SHP77 (cell line): Measurements from ENCODE around the gene PDE4B.

Experiments used
- DNase-seq, 2 experiments: peaks; one replicate each; lab custom pipeline; 2025; lab: John Stamatoyannopoulos, UW

PDE4B gene

GRCh38 chr1:66337249-66337648 lies 544.6 kb downstream of the PDE4B start:
- DNase-seq = no peak

DNA sequence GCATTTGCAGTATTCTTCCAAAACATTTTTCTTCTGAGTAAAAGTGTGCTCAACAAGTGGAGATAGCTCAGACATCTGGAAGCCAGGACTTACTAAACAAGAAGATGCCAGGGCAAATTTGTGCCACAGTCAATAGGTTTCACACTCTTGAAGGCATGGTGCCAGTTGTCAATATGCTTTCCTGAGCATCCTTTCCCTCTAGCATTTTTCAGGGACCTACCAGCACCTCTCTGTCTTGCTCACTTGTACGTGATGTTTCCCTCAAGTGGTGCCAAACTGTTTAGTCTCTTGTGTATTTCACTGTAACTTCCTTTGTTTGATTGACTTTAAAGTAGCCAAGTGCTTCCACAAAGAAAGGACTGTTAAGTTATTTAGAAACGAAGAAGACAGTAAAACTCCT lies 547.2 kb downstream of the PDE4B start:
- DNase-seq = no peak

GRCh38 chr1:66341446-66342089 lies 548.9 kb downstream of the PDE4B start:
- no peak for DNase-seq

- DNase-seq = no peak
These were observed 550.0 kb downstream of the PDE4B start for GRCh38 chr1:66342707-66343106.

DNA sequence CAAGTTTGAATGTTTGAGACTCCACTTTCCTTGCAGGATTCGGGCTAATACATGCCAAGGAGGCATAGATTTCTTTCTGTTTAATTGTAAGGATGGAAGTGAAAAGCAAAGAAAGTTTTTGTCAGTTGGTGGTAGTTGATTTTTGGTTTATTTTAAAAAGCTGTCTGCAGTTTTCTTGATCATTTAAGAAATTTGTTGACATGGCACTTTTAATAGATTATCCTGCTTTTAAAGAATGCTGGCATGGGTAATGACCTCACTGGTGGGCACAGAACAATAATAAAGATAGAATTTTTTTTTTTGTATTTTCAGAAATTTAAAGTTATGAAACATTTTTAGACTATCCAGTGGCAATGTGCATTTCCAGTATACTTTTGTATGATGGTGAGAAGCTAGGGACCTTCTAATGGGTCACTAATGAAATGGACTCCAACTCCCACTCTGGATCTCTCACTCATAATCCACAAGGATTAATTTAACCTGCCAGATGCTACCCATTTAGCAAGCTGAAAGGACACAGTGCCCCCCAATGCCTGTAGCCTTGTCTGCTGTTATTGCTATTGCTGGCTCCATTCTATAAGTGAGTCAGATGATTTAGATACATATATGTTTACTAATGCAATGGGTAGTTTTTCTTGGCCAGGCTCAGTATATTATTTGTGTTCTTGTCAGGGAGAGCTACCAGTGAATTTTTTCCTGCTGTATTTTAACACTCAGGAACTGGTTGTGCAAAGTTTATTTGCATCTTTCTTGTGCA lies 551.1 kb downstream of the PDE4B start:
- DNase-seq = no peak

- DNase-seq = no peak
These were observed 553.5 kb downstream of the PDE4B start for GRCh38 chr1:66346057-66346795.

DNA sequence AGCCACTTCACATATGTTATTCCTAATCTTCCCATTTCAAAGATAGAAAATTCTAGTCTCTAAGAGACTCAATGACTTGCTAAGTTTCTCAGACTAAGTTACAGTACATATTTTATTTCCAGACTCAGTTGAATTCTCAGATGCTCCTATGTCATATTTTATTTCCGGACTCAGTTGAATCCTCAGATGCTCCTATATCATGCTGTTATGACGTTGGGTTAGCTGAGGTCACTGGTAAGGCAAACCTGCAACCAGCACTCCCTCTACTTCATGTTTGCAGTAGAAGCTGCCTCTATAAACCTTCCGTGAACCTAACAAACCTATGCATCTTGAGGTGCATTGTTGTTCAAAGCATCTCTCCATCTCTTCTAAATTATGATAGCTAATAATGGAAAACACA lies 554.2 kb downstream of the PDE4B start:
- no peak for DNase-seq

DNA sequence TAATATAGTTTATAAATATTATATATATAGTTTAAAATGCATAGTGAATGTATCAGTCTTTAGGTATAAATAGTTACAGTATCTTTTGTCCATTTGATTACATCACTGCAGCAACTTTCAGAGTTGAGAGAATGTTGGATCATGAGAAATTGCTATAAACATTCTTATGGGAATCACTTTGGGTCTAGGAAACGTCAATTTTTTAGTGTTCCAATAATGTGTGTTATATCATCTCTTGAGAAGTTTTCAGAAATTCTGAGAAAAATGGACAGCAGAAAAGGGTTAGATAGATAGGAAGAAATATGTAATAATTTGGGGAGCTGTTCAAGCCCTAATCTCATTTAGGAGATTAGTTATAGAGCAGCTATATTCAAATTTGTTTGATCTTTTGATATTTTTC lies 556.1 kb downstream of the PDE4B start:
- no peak for DNase-seq

GRCh38 chr1:66349242-66349641 lies 556.5 kb downstream of the PDE4B start:
- no peak for DNase-seq

GRCh38 chr1:66350001-66350547 lies 557.4 kb downstream of the PDE4B start:
- no peak for DNase-seq

DNA sequence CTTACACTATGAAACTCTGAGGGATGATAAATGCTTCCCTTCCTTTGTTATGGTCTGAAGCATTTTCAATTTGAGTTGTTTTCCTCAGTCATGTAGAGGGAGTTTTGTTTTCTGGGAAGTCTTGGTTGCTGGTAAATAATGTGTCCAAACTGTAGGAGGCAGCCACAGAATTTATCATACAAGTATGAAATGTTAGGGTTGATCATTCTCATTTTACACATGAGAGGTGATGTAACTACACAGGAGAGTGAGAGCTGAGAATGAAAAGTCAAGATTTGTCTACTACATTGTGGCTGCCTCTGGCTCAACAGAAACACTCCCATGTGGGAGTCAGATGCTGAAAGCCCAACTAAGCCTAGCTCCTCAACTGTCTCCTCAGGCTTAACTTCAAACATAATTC lies 558.8 kb downstream of the PDE4B start:
- no peak for DNase-seq

- no peak for DNase-seq
These were observed 559.2 kb downstream of the PDE4B start for GRCh38 chr1:66351913-66352312.

DNA sequence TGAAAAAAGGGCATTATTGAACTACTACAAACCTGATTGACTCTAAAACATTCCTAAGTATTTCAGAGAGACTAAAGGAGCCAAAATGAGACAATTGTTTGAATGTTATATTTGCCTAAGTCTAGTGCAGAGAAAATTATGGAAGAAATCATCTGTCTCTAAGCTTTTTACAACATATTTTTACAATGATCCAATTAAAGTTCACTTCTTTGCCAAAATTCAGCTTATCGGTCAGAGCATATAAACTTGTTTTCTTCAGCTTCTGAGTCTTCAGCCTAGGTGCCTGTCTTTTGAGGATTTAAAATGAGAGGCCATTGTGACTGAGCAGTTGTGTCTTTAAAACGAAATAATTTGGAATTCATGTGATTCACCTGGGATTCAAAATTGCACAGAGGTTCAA lies 560.1 kb downstream of the PDE4B start:
- no peak for DNase-seq

DNA sequence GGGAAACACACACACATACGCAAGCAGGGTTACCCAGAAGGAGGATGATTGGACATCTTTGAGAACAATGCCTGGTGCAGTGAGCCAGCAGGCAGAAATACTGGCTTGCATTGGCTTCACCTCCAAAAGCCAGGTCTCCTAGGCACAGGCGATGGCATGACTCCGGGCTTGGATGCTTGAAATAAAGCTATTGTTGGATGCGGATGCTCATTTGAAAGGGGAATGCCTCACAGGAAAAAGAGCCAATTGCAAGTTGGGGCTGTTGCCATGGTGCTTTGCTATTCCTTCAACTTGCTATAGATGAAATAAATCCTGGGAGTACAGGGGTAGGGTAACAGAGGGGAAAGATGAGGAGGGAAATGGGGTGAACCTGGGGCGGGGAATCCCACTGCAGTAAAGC lies 560.6 kb downstream of the PDE4B start:
- DNase-seq = no peak

- DNase-seq = no peak
These were observed 561.9 kb downstream of the PDE4B start for GRCh38 chr1:66354311-66355201.

DNA sequence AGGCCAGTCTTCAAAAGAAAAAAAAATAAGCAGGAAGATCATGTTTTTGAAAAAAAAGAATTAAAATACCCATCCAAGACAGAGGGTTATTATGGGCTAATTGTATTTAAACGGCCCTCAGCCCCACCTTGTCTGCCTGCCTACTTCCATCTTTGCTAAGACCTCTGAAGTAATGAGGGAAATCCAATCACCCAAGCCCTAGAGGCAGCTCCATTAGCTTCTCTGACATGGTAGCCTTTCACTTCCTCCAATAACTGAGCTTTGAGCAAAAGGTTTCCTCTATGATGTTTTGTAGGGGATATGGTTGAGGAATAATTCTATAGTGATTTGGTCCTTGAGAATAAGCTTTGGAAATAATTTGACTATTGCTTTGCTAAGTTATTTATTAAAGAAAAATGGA lies 563.1 kb downstream of the PDE4B start:
- no peak for DNase-seq

DNA sequence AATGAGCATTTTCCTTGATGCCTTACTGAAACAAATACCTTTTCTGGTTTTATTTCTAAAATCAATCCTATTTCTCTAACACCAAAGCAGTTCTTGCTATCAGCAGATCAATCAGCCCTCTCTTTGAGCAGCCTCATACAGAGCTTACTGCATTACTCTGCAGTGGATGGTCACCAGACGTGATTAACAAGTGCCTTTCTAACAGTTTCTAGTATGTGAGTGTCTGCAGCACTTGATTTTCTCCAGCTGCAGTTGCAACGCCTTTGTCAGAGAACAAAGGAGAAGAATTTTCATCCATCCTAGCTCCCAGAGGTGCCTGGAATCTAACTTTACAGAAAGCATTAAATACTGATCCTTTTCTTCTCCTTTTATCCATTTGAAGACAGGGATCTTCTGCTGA lies 563.9 kb downstream of the PDE4B start:
- no peak for DNase-seq

GRCh38 chr1:66357021-66357420 lies 564.3 kb downstream of the PDE4B start:
- DNase-seq = no peak

DNA sequence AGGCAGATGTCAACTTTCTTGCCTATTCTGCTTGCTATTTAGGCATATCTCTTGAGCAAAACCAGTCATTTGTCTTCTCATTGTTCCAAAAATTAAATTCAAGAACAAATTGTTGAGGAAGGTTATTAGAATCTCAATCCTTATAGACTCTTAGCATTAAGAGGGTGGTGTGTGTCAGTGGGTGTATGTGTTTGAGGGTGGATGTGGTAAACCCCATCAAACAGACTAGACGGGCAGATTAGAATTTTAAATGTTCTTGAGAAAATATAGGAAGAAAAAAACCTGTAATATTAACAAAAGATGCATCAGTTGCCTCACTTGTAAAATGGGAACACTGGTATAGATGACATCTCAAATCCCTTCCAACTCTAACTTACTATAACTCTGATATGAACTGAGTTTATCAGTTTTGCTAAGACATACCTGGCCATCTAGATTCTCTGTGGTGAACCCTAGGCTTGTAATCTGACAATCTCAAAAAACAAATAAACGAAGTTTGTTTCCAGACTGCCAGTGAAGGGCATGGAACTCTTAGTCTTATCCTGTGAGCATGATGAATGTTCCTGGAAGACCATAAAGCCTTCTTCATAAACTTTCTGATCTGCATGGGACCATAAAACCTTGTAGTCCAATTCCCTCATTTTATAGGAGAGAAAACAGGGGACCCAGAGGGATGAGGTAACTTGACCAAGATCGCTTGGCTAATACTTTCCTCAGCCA lies 564.9 kb downstream of the PDE4B start:
- DNase-seq = no peak

- no peak for DNase-seq
These were observed 566.6 kb downstream of the PDE4B start for GRCh38 chr1:66359269-66359668.

GRCh38 chr1:66359815-66360214 lies 567.1 kb downstream of the PDE4B start:
- DNase-seq = no peak
